Right forelimb (tissue), 1 donor: ENCODE data around the gene LRRC8D.
"Not testable (repeated sequence)": the region's sequence is repeated elsewhere in the genome, so short reads cannot be mapped to it uniquely, and the experiment has no call there.

Experiments
- DNase-seq: peaks from one replicate; pipeline ENCODE4 v3.0.0-alpha.2; 2018

LRRC8D gene

DNA sequence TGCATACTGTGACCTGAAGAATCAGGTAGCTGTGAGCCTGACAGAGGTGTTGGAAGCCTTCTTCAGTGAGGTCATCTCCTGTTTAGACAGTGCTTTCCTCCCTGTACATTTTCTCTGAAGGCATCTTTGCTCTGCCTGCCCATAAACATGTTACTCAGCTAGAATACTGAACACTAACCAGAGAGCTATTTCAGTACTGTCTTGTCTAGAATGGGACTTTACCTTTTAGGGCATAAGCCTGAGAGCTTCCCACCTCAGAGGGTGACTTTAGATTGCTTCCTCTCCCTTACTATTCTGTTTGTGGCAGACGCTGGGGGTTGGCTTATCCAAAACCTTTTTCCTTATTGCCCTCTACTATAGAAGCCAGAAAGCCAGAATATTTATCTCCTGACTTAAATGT lies 150.8 kb downstream of the LRRC8D start:
- DNase-seq, result no peak

DNA sequence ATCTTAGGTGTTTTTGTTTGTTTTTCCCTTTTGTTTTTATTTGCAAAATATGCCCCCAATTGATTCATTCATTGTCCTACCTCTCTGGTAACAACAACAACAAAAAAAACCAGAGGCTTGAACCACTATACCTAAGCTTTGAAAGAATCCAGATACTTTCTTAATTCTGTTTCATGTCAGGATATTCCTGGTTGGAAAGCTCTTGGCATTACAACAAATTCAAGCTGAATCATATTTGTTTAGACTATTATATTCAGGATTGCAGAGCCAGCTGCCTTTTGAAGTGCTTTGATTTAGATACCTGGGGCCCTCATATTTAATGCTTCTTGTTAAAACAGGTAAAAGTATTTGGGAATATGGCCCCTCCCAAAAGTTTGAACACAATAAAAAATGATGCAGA lies 151.2 kb downstream of the LRRC8D start:
- no peak for DNase-seq

DNA sequence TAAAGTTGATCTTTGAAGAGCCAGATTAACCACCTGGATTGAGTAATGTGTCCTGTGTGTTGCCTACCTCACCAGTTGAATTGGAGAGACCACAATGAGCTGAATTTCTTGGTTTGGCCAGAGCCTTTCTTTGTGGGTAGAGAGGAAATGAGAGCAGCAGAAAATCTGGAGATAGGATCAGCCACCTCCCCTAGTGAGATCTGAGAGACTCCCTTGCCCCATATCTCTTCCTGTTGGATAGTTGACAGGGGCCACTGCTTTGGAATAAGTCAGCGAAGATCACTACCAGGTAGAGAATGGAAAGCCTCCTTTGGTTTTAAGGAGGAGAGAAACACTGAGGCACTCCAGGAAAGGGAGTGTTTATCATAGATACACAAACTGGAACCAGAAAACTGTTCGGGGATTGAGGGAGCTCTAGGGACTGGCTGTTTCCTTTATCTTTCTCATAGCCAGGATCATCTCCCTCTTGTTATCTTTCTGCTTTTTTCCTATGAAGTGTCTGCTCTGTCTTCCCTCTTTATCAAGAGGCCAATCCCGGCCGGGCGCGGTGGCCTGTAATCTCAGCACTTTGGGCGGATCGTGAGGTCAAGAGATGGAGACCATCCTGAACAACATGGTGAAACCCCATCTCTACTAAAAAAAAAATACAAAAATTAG lies 152.8 kb downstream of the LRRC8D start:
- DNase-seq, result no peak

DNA sequence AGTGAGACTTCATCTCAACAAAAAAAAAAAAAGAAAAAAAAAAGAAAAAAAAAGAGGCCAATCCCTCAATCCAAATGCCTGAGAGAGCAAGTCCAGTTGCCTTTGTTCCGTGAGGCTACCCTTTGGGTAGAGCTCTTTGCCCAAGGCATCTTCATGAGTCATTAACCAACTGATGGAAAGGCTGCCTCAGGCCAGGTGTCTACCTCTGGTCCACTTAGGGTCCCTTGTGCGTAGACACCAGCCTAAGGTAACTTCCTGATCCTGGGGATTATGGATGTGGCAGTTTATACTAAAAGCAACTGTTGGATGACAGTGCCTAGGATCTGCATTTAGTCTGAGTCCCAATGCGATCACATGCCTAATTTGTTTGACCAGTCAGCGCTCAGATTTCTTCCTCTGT lies 153.4 kb downstream of the LRRC8D start:
- DNase-seq, result no peak

DNA sequence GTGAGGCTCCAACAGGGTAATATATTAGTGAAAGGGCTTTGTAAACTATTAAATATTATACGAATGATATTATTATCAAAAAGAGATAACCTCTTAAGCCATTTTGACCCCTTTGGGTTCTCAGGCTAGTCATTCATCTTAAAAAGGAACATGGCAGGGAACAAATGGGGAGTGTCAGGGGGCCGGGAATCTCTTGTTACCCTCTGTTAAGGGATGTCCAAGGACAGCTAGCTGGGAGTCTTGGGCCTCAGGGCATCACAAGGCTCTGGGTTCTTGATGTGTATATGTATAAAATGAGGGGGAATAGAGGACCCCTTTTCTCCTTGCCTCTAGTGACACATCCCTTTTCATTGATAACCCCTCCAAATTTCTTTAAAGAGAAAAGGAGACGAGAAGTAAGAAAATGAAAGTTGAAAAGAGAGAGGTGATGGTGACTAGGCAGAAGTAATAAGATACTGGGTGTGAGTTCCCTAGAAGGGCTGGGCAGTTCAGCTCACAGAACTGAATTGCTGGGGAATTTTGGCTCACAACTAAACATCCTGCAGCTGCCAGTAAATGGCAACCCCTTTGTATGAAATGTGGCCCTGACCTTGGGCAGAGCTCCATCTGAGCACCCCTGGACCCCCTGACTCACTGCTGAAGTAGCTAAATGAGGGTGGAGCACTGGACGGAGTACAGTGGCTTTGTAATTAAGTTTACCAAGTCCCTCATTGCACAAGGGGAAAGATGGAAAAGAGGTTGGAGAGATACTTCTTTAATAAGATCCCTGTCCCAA lies 154.1 kb downstream of the LRRC8D start:
- no peak for DNase-seq

DNA sequence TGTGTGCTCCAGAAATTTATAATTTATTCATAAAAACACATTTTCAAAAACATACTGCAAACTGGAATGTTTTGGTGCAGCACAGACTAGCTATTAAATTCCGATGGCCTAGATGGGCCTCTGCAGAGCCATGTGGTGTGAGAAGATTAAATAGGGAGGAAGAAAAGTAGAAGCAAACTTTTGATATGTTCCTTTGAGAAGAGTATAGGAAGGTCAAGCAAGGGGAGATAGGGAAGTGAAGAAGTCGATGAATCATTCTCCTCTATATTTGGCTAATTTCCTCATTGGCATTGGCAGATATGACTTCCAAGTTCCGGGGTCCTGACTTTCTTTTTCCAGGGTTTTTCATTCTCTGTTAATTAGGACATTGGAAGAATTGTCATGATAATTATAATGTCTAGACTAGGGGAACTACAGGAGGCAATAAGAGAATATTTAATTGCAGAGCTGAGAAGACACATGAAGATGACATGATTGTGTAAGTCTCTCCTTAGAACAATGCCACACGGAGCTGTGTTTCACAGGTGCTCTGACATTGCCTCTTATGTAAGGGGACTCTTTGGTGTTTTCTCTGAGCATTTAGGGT lies 154.8 kb downstream of the LRRC8D start:
- no peak for DNase-seq

DNA sequence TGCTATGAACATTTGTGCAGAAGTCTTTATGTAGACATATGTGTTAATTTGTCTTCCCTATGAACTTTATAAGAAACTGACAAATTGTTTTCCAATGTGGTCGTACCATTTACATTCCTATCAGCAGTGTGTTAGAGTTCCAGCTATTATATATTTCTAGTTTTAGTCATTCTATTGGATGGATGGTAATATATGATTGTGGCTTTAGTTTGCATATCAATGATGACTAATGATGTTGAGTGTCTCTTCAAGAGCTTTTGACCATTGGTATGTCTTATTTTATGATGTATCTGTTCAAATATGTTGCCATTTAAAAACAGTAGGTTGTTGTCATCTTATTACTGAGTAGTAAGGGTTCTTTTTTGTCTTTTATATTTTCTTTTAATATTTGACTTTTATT lies 157.9 kb downstream of the LRRC8D start:
- no peak for DNase-seq

DNA sequence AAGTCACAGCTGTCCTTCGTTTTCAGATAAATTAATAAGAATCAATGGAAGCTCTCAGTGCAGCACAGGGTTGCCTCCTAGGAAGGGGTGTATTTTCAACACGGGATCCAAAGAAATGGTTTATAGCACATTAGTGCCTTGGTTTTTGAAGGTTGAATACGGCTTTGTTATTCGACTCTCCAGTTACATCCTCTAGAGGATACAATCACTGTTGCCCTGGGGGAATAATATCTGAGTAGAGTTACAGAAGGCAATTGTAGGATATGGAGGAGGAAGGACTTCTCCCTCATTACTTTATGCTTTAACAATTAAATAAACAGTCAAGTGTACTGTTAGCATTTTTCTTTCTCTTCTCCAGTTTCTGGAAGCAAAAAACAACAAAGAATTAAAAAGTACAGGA lies 159.8 kb downstream of the LRRC8D start:
- no peak for DNase-seq

DNA sequence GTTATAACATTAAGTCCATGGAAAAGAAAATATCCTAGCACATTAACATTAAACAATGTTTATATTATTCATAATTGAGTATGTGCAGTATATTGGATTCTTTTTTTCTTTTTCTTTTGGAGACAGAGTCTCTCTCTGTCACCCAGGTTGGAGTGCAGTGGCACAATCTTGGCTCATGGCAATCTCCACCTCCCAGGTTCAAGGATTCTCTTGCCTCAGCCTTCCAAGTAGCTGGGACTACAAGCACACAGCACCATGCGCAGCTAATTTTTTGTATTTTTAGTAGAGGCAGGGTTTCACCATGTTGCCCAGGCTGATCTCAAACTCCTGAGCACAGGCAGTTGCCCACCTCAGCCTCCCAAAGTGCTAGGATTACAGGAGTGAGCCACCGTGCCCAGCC lies 162.0 kb downstream of the LRRC8D start:
- not testable (repeated sequence) for DNase-seq

DNA sequence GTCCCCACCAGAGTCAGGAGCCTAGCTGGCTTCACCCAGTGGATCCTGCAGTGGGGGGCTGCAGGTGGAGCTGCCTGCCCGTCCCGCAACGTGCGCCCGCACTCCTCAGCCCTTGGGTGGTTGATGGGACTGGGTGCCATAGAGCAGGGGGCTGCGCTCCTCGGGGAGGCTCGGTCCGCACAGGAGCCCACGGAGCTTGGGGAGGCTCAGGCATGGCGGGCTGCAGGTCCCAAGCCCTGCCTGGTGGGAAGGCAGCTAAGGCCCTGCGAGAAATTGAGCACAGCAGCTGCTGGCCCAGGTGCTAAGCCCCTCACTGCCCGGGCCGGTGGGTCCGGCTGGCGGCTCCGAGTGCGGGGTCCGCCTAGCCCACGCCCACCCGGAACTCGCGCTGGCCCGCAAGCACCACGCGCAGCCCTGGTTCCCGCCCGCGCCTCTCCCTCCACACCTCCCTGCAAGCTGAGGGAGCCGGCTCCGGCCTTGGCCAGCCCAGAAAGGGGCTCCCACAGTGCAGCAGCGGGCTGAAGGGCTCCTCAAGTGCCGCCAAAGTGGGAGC lies 163.8 kb downstream of the LRRC8D start:
- not testable (repeated sequence) for DNase-seq

DNA sequence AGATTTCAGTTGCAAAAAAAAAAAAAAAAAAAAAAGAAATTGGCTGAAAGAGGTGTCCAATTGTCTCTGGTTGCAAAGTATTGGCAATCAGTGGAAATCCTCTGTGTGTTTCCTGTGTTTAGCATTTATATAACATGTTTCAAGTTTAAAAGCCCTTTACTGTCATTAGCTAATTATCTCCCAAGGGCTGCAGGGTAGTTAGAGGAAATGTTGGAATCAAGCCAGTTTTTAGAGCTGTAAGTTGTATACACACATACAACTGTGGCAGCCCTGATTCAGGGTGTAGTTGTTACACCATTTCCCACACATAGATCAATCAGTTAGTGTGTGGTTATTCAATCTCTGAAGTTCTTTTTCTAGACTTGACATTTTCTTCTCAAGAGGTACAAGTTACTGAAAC lies 165.2 kb downstream of the LRRC8D start:
- DNase-seq, result no peak
